Naive thymus-derived CD4-positive, alpha-beta T cell (primary cell): ENCODE data around the gene MYO19. TPM values are rescaled to one million over a fixed set of nuclear protein-coding genes. Genes with fewer than 3 reads are reported as not detected.

ENCODE experiments used
- ATAC-seq: fragments of 150-1000 bp; cut with Tn5 transposase; 2 replicates; pipeline ENCODE4 v1.10.0; 2021; ENCODE audit warnings: mild to moderate bottlenecking, moderate library complexity
- CTCF ChIA-PET: fragments of 350-600 bp; sonication (Branson Sonifier 250); formaldehyde crosslinking; loops from one replicate; lab custom pipeline; 2021; ENCODE audit warnings: antibody characterized with exemption; lab: Charles Lee
- POLR2A ChIA-PET: fragments of 350-600 bp; sonication (Branson Sonifier 250); formaldehyde crosslinking; loops from one replicate; lab custom pipeline; 2021; ENCODE audit warnings: antibody characterized with exemption, inconsistent platforms; lab: Charles Lee
- DNase-seq, 9 donors: peaks; one replicate each; pipeline versions ENCODE4 v3.0.0 to v3.0.0-alpha.2; 2020 to 2022; ENCODE audit warnings: mixed read lengths in 1 of 9
- H3K27ac ChIP-seq: one replicate; pipeline ENCODE4 v1.7.0; 2013; ENCODE audit warnings: mild to moderate bottlenecking, low read depth, low read length, moderate library complexity
- H3K27me3 ChIP-seq, 2 donors: one replicate each; pipeline ENCODE4 v1.7.0; 2013; ENCODE audit warnings: low read length in 2 of 2, mild to moderate bottlenecking in 2 of 2, moderate library complexity in 2 of 2; ENCODE audit not compliant: control insufficient read depth in 2 of 2, insufficient read depth in 2 of 2
- H3K36me3 ChIP-seq, 3 experiments: 1 replicate in 2 of 3; 2 replicates in 1 of 3; pipeline ENCODE4 v1.7.0; 2013; ENCODE audit warnings: low read length in 3 of 3, mild to moderate bottlenecking in 3 of 3, moderate library complexity in 1 of 3; ENCODE audit not compliant: insufficient read depth in 3 of 3, control insufficient read depth in 2 of 3
- H3K4me1 ChIP-seq, 2 donors: one replicate each; pipeline ENCODE4 v1.7.0; 2013; ENCODE audit warnings: low read length in 2 of 2, mild to moderate bottlenecking in 2 of 2, moderate library complexity in 1 of 2; ENCODE audit not compliant: control insufficient read depth in 2 of 2, insufficient read depth in 2 of 2
- H3K4me3 ChIP-seq: 2 replicates; pipeline ENCODE4 v1.7.0; 2013; ENCODE audit warnings: mild to moderate bottlenecking, low read length
- H3K9me3 ChIP-seq, 3 experiments: 1 replicate in 2 of 3; 2 replicates in 1 of 3; pipeline ENCODE4 v1.7.0; 2013; ENCODE audit warnings: low read length in 3 of 3; ENCODE audit not compliant: control insufficient read depth in 2 of 3
- H3K27ac Mint-ChIP-seq, 9 donors: one replicate each; pipeline ENCODE4 v1.8.0; 2020 to 2022; ENCODE audit warnings: mixed read lengths in 9 of 9, mild to moderate bottlenecking in 8 of 9, moderate library complexity in 5 of 9, inconsistent platforms in 2 of 9
- H3K27me3 Mint-ChIP-seq, 5 donors: one replicate each; pipeline ENCODE4 v1.8.0; 2021 to 2022; ENCODE audit warnings: mixed read lengths in 5 of 5, mild to moderate bottlenecking in 1 of 5
- H3K36me3 Mint-ChIP-seq, 5 donors: one replicate each; pipeline ENCODE4 v1.8.0; 2020 to 2022; ENCODE audit warnings: mixed read lengths in 5 of 5, mild to moderate bottlenecking in 3 of 5, inconsistent platforms in 1 of 5
- H3K4me1 Mint-ChIP-seq, 7 donors: one replicate each; pipeline ENCODE4 v1.8.0; 2020 to 2022; ENCODE audit warnings: mixed read lengths in 7 of 7, mild to moderate bottlenecking in 3 of 7, inconsistent platforms in 1 of 7
- H3K4me3 Mint-ChIP-seq, 10 donors: one replicate each; pipeline ENCODE4 v1.8.0; 2020 to 2022; ENCODE audit warnings: mild to moderate bottlenecking in 10 of 10, mixed read lengths in 10 of 10, moderate library complexity in 6 of 10, inconsistent platforms in 2 of 10
- H3K9me3 Mint-ChIP-seq, 11 donors: one replicate each; pipeline ENCODE4 v1.8.0; 2020 to 2022; ENCODE audit warnings: mixed read lengths in 11 of 11, mild to moderate bottlenecking in 4 of 11, inconsistent platforms in 1 of 11, moderate library complexity in 1 of 11
- intact Hi-C, 2 donors: fragments of 100-400 bp; cut with micrococcal nuclease; formaldehyde crosslinking; loops; one replicate each; pipeline ENCODE4 v1.15.1; 2023
- polyA plus RNA-seq, 2 donors: library from polyadenylated mRNA; unstranded; fragments of 300-500 nt; fragmentation: Illumina TruSeq; gene quantifications; one replicate each; pipeline ENCODE4 v1.2.3, GENCODE V29; 2021
- total RNA-seq, 6 experiments: library from RNA in 5 of 6; stranded (reverse) in 5 of 6; gene quantifications; 1 replicate in 5 of 6; 2 replicates in 1 of 6; pipeline ENCODE4 v1.2.3 and lab custom pipeline; 2021 to 2026

MYO19 gene
- total and polyA plus RNA-seq, 7 experiments from 2014 or later: 4.9 to 114 (median 67.9) TPM

GRCh38 chr17:36545465-36546417 lies 11.1 kb upstream of the MYO19 start:
- Histone ChIP-seq H3K27me3 (no peaks in the 10 kb centered on the region), H3K27ac (peak overlapping the region; percentile 94), H3K4me1 (peaks cover 40 to 44% of the 10 kb centered on the region in 2 donors), H3K36me3 (peaks cover 0 to 12% (median 0%) of the 10 kb centered on the region in 3 experiments), H3K9me3 (no peaks in the 10 kb centered on the region), H3K4me3 (peak overlapping the region; percentile 93)
- peak overlapping the region; percentile 90 to 96 (median 94) for H3K27ac Mint-ChIP-seq
- H3K27me3 Mint-ChIP-seq: no peaks in the 10 kb centered on the region
- peak; percentile 87 for ATAC-seq
- H3K4me1 Mint-ChIP-seq: peaks cover 13 to 57% (median 44%) of the 10 kb centered on the region in 7 donors
- POLR2A ChIA-PET: interaction anchor here (0.5 to 7.7 kb wide), 18 partner anchors 9 to 1064 kb away, joined by 3 to 130 read pairs (median 4); partner anchors contain the start of genes DHRS11, MRM1, MYO19 and PIGW
- peak overlapping the region; percentile 87 to 97 (median 94) for H3K4me3 Mint-ChIP-seq
- intact Hi-C loops: loop anchor here (1.0 to 10.0 kb wide), 11 partner anchors 46 to 1062 kb away; partner anchors contain the start of genes DHRS11 (in 2 of the 2), MRM1 (in 2 of the 2), ZNHIT3 (in 2 of the 2) and AATF (in 1 of the 2)
- CTCF ChIA-PET: interaction anchor here (0.6 to 1.4 kb wide), 4 partner anchors 9 to 58 kb away, joined by 3 to 5 read pairs (median 4); partner anchors contain the start of genes MYO19 and PIGW
- H3K9me3 Mint-ChIP-seq: no peaks in the 10 kb centered on the region
- peak; percentile 95 to 98 (median 98) for DNase-seq
- H3K36me3 Mint-ChIP-seq: peaks cover 0 to 19% (median 4%) of the 10 kb centered on the region in 5 donors

- ATAC-seq: no peak
- H3K36me3 Mint-ChIP-seq: peaks cover 0 to 15% (median 4%) of the 10 kb centered on the region in 5 donors
- peak overlapping the region; percentile 92 to 100 (median 96) for H3K27ac Mint-ChIP-seq
- intact Hi-C loops: loop anchor here (1.0 to 10.0 kb wide), 11 partner anchors 46 to 1062 kb away; partner anchors contain the start of genes DHRS11 (in 2 of the 2), MRM1 (in 2 of the 2), ZNHIT3 (in 2 of the 2) and AATF (in 1 of the 2)
- H3K4me3 Mint-ChIP-seq: peak overlapping the region; percentile 87 to 97 (median 94)
- H3K9me3 ChIP-seq: no peaks in the 10 kb centered on the region
- H3K27me3 Mint-ChIP-seq: no peaks in the 10 kb centered on the region
- H3K9me3 Mint-ChIP-seq: no peaks in the 10 kb centered on the region
- peaks cover 0 to 12% (median 0%) of the 10 kb centered on the region in 3 experiments for H3K36me3 ChIP-seq
- peaks cover 7 to 51% (median 37%) of the 10 kb centered on the region in 7 donors for H3K4me1 Mint-ChIP-seq
- H3K27ac ChIP-seq: peak overlapping the region; percentile 94
- ChIA-PET POLR2A (interaction anchor here (0.6 to 7.7 kb wide), 12 partner anchors 8 to 62 kb away, joined by 3 to 130 read pairs (median 10); partner anchors contain the start of genes MRM1, MYO19 and PIGW), CTCF (interaction anchor here (1.0 to 1.4 kb wide), 3 partner anchors 9 to 58 kb away, joined by 3 to 5 read pairs (median 4); partner anchors contain the start of genes MYO19 and PIGW)
- peaks cover 34 to 37% of the 10 kb centered on the region in 2 donors for H3K4me1 ChIP-seq
- no peaks in the 10 kb centered on the region for H3K27me3 ChIP-seq
- H3K4me3 ChIP-seq: peak overlapping the region; percentile 99
- no peak for DNase-seq
These were observed 10.4 kb upstream of the MYO19 start for GRCh38 chr17:36545077-36545464.

GRCh38 chr17:36544307-36545076 lies 9.8 kb upstream of the MYO19 start, which contains the start of gene GGNBP2:
TSS of gene GGNBP2 (plus strand) at chr17:36544919. CDS start at chr17:36545725, 806 bp downstream.
- peak within 1 kb of the TSS; percentile 87 to 97 (median 94) for H3K4me3 Mint-ChIP-seq
- ChIA-PET CTCF (interaction anchor here (1.0 kb wide), 1 partner anchor 38 kb away, joined by 6 read pairs; no protein-coding TSS in a partner anchor), POLR2A (interaction anchor here (0.6 to 7.7 kb wide), 8 partner anchors 9 to 62 kb away, joined by 3 to 130 read pairs (median 8); partner anchors contain the start of genes MRM1, MYO19 and PIGW)
- Histone ChIP-seq H3K36me3 (peaks cover 0 to 12% (median 0%) of the 10 kb centered on the region in 3 experiments), H3K27me3 (no peaks in the 10 kb centered on the region), H3K4me1 (peaks cover 30 to 31% of the 10 kb centered on the region in 2 donors), H3K4me3 (peak within 1 kb of the TSS; percentile 99), H3K27ac (peak within 1 kb of the TSS; percentile 94), H3K9me3 (no peaks in the 10 kb centered on the region)
- H3K4me1 Mint-ChIP-seq: peaks cover 5 to 45% (median 33%) of the 10 kb centered on the region in 7 donors
- intact Hi-C loops: loop anchor here (1.0 to 10.0 kb wide), 12 partner anchors 9 to 1063 kb away; partner anchors contain the start of genes DHRS11 (in 2 of the 2), MRM1 (in 2 of the 2), ZNHIT3 (in 2 of the 2) and AATF (in 1 of the 2)
- DNase-seq (peak; percentile 82 to 97 (median 93)), ATAC-seq (peak; percentile 77)
- H3K27me3 Mint-ChIP-seq: no peaks in the 10 kb centered on the region
- peaks cover 0 to 17% (median 4%) of the 10 kb centered on the region in 5 donors for H3K36me3 Mint-ChIP-seq
- peak within 1 kb of the TSS; percentile 92 to 100 (median 96) for H3K27ac Mint-ChIP-seq
- H3K9me3 Mint-ChIP-seq: no peaks in the 10 kb centered on the region

- DNase-seq (no peak), ATAC-seq (no peak)
- Mint-ChIP-seq H3K9me3 (no peaks in the 10 kb centered on the region), H3K27ac (peak overlapping the region; percentile 92 to 100 (median 96)), H3K4me1 (peaks cover 5 to 41% (median 33%) of the 10 kb centered on the region in 7 donors), H3K36me3 (peaks cover 0 to 17% (median 4%) of the 10 kb centered on the region in 5 donors), H3K27me3 (no peaks in the 10 kb centered on the region), H3K4me3 (peak overlapping the region; percentile 87 to 97 (median 94))
- Histone ChIP-seq H3K36me3 (peaks cover 0 to 12% (median 0%) of the 10 kb centered on the region in 3 experiments), H3K4me1 (peaks cover 28 to 30% of the 10 kb centered on the region in 2 donors), H3K27me3 (no peaks in the 10 kb centered on the region), H3K27ac (peak overlapping the region; percentile 94), H3K4me3 (peak overlapping the region; percentile 99), H3K9me3 (no peaks in the 10 kb centered on the region)
- CTCF ChIA-PET: interaction anchor here (1.0 kb wide), 1 partner anchor 39 kb away, joined by 6 read pairs; no protein-coding TSS in a partner anchor
- intact Hi-C loops: loop anchor here (1.0 to 10.0 kb wide), 5 partner anchors 9 to 959 kb away; partner anchors contain the start of genes AATF (in 1 of the 2), AP2B1 (in 1 of the 2) and MRM1 (in 1 of the 2)
- POLR2A ChIA-PET: interaction anchor here (1.2 to 7.7 kb wide), 5 partner anchors 9 to 58 kb away, joined by 4 to 130 read pairs (median 12); partner anchors contain the start of genes MRM1, MYO19 and PIGW
These were observed 9.3 kb upstream of the MYO19 start for GRCh38 chr17:36544044-36544306.

GRCh38 chr17:36542755-36543154 lies 8.1 kb upstream of the MYO19 start:
- no peaks in the 10 kb centered on the region for H3K27me3 Mint-ChIP-seq
- POLR2A ChIA-PET: interaction anchor here (4.4 to 7.7 kb wide), 2 partner anchors 8 to 59 kb away, joined by 52 to 130 read pairs; partner anchors contain the start of genes MRM1, MYO19 and PIGW
- H3K36me3 ChIP-seq: peaks cover 0 to 12% (median 0%) of the 10 kb centered on the region in 3 experiments
- no peak overlapping the region for H3K4me3 ChIP-seq
- intact Hi-C loops: loop anchor here in 1 of 2 donors (10.0 kb wide), 1 partner anchor 958 kb away; the partner anchor contains the start of gene AP2B1
- H3K9me3 Mint-ChIP-seq: no peaks in the 10 kb centered on the region
- peak overlapping the region in 2 of 10 donors; percentile 5 to 93 for H3K4me3 Mint-ChIP-seq
- DNase-seq (no peak), ATAC-seq (no peak)
- no peaks in the 10 kb centered on the region for H3K9me3 ChIP-seq
- peak overlapping the region in 3 of 9 donors; percentile 19 to 51 (median 21) for H3K27ac Mint-ChIP-seq
- CTCF ChIA-PET: interaction anchor here (1.4 kb wide), 1 partner anchor 18 kb away, joined by 4 read pairs; no protein-coding TSS in a partner anchor
- H3K27ac ChIP-seq: no peak overlapping the region
- H3K36me3 Mint-ChIP-seq: peaks cover 0 to 18% (median 4%) of the 10 kb centered on the region in 5 donors
- no peaks in the 10 kb centered on the region for H3K27me3 ChIP-seq
- peaks cover 21 to 24% of the 10 kb centered on the region in 2 donors for H3K4me1 ChIP-seq
- peaks cover 5 to 29% (median 22%) of the 10 kb centered on the region in 7 donors for H3K4me1 Mint-ChIP-seq
